ENCODE results near the gene TMEM221.
"Not testable (repeated sequence)": the region's sequence is repeated elsewhere in the genome, so short reads cannot be mapped to it uniquely, and the experiment has no call there.

Gene TMEM221

DNA sequence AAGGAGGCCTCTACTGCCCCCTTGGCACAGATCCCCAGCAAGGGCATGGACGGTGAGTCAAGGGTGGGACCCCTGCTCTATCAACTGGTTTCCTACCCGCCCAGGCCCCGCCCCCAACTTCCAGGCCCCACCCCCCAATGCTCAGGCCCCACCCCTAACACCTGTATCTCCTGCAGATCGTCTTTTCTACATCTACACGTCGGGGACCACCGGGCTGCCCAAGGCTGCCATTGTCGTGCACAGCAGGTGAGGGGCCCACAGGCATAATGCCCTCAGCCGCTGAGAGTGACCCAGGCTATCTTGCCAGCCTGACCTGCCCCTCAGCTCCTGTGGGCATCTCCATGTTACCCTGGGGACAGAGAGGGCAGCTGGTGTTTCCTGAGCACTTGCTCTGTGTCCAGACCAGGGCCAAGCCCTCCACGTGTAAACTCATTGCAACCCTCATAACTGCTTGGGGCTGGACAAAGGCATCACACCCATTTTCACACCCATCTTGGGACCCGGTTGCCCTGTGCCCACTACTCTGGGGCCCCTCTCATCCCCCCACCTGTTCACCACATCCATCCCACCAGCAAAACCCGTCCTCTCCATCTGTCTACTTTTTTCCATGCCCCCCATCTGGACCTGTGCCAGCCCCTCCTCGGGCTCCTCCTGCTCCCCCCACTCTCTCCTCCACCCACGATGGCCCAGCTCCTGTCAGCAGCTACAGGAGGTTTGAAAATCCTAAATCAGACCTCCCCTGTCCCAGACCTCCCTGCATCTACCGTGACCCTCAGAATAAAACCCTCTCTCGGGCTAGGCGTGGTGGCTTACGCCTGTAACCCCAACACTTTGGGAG, 39.0 kb upstream of the TMEM221 start:
- no peak overlapping the region for H3K27ac ChIP-seq (ENCODE audit: low read depth, low read length)
- no peaks in the 10 kb centered on the region for H3K27me3 ChIP-seq (ENCODE audit: control insufficient read depth in 1 of 2, insufficient read depth in 2 of 2, low read length in 2 of 2)
- no peak overlapping the region for H3K4me3 ChIP-seq (ENCODE audit: low read depth in 1 of 2, low read length in 2 of 2)
- H3K36me3 ChIP-seq (ENCODE audit: control insufficient read depth in 1 of 2, insufficient read depth in 2 of 2, low read length in 2 of 2) = no peaks in the 10 kb centered on the region
- H3K9me3 ChIP-seq (ENCODE audit: control insufficient read depth in 1 of 2, low read length in 2 of 2) = no peaks in the 10 kb centered on the region
- H3K9ac ChIP-seq (ENCODE audit: low read depth in 1 of 2, low read length in 2 of 2) = no peak overlapping the region
- H3K4me1 ChIP-seq (ENCODE audit: control insufficient read depth in 1 of 2, insufficient read depth in 2 of 2, low read length in 2 of 2) = peaks cover 8 to 21% of the 10 kb centered on the region in 2 donors

DNA sequence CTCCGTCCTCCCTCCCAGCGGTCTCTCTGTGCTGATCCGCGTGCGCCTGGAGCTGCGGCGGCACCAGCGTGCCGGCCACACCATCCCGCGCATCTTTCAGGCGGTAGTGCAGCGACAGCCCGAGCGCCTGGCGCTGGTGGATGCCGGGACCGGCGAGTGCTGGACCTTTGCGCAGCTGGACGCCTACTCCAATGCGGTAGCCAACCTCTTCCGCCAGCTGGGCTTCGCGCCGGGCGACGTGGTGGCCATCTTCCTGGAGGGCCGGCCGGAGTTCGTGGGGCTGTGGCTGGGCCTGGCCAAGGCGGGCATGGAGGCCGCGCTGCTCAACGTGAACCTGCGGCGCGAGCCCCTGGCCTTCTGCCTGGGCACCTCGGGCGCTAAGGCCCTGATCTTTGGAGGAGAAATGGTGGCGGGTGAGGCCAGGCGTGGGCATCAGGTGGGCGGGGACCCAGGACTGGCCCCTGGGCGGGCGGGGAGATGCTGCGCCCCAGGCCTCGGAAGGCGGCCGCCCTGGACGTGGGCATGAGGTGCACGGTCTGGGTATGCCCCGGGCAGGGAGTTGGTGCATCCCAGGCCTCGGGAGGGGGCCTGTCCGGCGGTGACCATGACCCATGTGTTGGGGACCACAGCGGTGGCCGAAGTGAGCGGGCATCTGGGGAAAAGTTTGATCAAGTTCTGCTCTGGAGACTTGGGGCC, 38.2 kb upstream of the TMEM221 start:
- no peaks in the 10 kb centered on the region for H3K27me3 ChIP-seq (ENCODE audit: control insufficient read depth in 1 of 2, insufficient read depth in 2 of 2, low read length in 2 of 2)
- H3K27ac ChIP-seq (ENCODE audit: low read depth, low read length) = no peak overlapping the region

DNA sequence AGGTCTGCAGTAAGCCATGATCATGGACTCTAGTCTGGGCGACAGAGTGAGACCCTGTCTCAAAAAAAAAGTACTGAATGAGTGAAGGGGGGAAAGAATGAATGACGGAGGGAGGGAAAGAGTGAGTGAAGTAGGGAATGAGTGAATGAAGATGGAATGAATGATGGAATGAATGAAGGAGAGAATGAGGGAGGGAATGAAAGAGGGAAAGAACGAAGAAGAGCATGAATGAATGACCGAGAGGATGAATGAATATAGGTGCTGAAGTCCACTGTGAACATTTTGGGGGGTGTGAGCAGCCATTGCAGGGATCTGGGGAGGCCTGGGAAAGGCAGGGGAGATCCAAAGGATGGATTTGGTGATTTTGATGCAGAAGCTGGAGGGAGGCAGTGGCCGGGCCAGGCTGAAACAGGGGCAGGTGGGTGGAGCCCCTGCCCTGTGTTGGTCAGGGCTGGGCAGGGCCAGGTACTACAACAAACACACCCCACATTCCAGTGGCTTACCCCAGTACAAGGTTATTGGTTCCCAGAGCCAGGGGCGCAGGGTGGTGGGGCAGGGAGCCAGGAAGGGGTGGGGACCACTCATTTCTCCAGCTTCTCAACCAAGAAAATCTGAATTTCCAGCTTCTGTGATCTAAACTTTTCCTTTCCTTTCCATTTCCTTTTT, 36.2 kb upstream of the TMEM221 start:
- H3K27ac ChIP-seq (ENCODE audit: low read depth, low read length) = no peak overlapping the region
- no peaks in the 10 kb centered on the region for H3K36me3 ChIP-seq (ENCODE audit: control insufficient read depth in 1 of 2, insufficient read depth in 2 of 2, low read length in 2 of 2)

More for the DNA sequence above, 38.2 kb upstream of the TMEM221 start:
- no peaks in the 10 kb centered on the region for H3K9me3 ChIP-seq (ENCODE audit: control insufficient read depth in 1 of 2, low read length in 2 of 2)
- no peaks in the 10 kb centered on the region for H3K36me3 ChIP-seq (ENCODE audit: control insufficient read depth in 1 of 2, insufficient read depth in 2 of 2, low read length in 2 of 2)
- no peak overlapping the region for H3K9ac ChIP-seq (ENCODE audit: low read depth in 1 of 2, low read length in 2 of 2)
- no peak overlapping the region for H3K4me3 ChIP-seq (ENCODE audit: low read depth in 1 of 2, low read length in 2 of 2)
- peaks cover 8 to 21% of the 10 kb centered on the region in 2 donors for H3K4me1 ChIP-seq (ENCODE audit: control insufficient read depth in 1 of 2, insufficient read depth in 2 of 2, low read length in 2 of 2)

DNA sequence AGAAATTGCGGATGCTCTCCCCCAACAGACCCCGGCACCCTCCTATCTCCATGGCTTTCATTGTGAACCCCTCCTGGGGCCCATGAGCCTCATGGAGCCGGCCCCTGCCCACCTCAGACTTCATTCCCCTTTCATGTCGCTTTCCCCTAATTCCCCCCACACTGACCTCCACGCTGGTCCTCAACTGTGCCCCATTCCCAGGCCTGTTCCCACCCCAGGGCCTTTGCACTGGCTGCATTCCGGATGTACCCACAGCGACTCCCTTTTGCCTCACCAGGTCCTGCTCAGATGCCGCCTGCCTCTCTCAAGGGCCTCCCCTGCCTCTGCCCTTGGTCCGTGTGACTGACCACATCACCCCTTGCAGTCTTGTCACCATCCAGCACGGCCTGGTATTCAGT, 35.1 kb upstream of the TMEM221 start:
- Histone ChIP-seq H3K9me3 (ENCODE audit: control insufficient read depth in 1 of 2, low read length in 2 of 2) (no peaks in the 10 kb centered on the region), H3K27me3 (ENCODE audit: control insufficient read depth in 1 of 2, insufficient read depth in 2 of 2, low read length in 2 of 2) (no peaks in the 10 kb centered on the region), H3K4me1 (ENCODE audit: control insufficient read depth in 1 of 2, insufficient read depth in 2 of 2, low read length in 2 of 2) (peaks cover 6 to 12% of the 10 kb centered on the region in 2 donors), H3K9ac (ENCODE audit: low read depth in 1 of 2, low read length in 2 of 2) (no peak overlapping the region), H3K27ac (ENCODE audit: low read depth, low read length) (no peak overlapping the region), H3K4me3 (ENCODE audit: low read depth in 1 of 2, low read length in 2 of 2) (no peak overlapping the region), H3K36me3 (ENCODE audit: control insufficient read depth in 1 of 2, insufficient read depth in 2 of 2, low read length in 2 of 2) (no peaks in the 10 kb centered on the region)

More for the DNA sequence above, 36.2 kb upstream of the TMEM221 start:
- no peak overlapping the region for H3K4me3 ChIP-seq (ENCODE audit: low read depth in 1 of 2, low read length in 2 of 2)
- H3K9ac ChIP-seq (ENCODE audit: low read depth in 1 of 2, low read length in 2 of 2) = no peak overlapping the region
- peaks cover 8 to 20% of the 10 kb centered on the region in 2 donors for H3K4me1 ChIP-seq (ENCODE audit: control insufficient read depth in 1 of 2, insufficient read depth in 2 of 2, low read length in 2 of 2)
- no peaks in the 10 kb centered on the region for H3K9me3 ChIP-seq (ENCODE audit: control insufficient read depth in 1 of 2, low read length in 2 of 2)
- H3K27me3 ChIP-seq (ENCODE audit: control insufficient read depth in 1 of 2, insufficient read depth in 2 of 2, low read length in 2 of 2) = no peaks in the 10 kb centered on the region

DNA sequence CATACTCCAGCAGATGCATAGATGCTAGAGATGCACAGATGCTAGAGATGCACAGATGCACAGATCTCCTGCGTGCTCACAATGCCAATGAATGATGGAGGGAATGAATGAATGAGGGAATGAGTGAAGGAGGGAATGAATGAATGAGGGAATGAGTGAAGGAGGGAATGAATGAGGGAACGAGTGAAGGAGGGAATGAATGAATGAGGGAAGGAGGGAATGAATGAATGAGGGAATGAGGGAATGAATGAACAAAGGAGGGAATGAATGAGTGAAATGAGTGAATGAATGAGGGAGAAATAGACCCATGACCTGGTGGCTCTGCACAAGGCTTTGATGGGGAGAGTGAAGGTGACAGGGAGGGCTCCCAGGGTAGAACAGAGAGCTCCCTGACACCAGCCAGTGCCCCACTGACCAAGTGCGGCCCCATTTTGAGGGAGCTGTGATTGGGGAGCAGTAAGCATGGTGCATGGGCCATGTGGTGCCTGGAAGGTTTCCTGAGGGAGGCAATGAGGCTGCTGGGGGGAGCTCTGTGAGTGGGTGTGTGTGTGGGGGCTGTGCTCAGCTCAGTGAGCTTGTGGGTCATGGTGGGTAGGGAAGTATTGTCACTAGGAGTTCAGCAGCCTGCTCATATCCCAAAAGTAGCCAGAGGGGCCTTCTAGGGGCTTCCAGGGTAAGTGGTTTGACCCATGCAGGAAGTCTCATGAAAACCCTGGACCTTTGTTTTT, 34.6 kb upstream of the TMEM221 start:
- Histone ChIP-seq H3K4me1 (ENCODE audit: control insufficient read depth in 1 of 2, insufficient read depth in 2 of 2, low read length in 2 of 2) (peaks cover under 1 to 6% of the 10 kb centered on the region in 2 donors), H3K36me3 (ENCODE audit: control insufficient read depth in 1 of 2, insufficient read depth in 2 of 2, low read length in 2 of 2) (no peaks in the 10 kb centered on the region), H3K9me3 (ENCODE audit: control insufficient read depth in 1 of 2, low read length in 2 of 2) (no peaks in the 10 kb centered on the region), H3K4me3 (ENCODE audit: low read depth in 1 of 2, low read length in 2 of 2) (no peak overlapping the region), H3K27ac (ENCODE audit: low read depth, low read length) (no peak overlapping the region), H3K9ac (ENCODE audit: low read depth in 1 of 2, low read length in 2 of 2) (no peak overlapping the region), H3K27me3 (ENCODE audit: control insufficient read depth in 1 of 2, insufficient read depth in 2 of 2, low read length in 2 of 2) (no peaks in the 10 kb centered on the region)

DNA sequence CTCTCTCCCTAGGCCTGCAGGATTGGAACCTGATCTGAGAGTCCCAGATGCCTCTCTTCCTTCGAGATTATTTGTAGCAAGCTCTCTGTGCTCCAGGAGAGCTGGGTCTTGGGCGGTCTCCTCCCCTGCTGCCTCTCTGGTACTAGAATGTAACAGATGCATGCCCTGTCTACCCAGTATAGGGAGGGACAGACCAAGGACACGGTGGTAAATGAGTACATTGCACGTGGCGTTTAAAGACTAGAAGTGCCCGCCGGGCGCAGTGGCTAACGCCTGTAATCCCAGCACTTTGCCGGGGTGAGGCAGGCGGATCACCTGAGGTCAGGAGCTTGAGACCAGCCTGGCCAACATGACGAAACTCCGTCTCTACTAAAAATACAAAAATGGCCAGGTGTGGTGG, 33.5 kb upstream of the TMEM221 start:
- Histone ChIP-seq H3K36me3 (ENCODE audit: control insufficient read depth in 1 of 2, insufficient read depth in 2 of 2, low read length in 2 of 2) (no peaks in the 10 kb centered on the region), H3K27ac (ENCODE audit: low read depth, low read length) (no peak overlapping the region), H3K9me3 (ENCODE audit: control insufficient read depth in 1 of 2, low read length in 2 of 2) (no peaks in the 10 kb centered on the region), H3K4me1 (ENCODE audit: control insufficient read depth in 1 of 2, insufficient read depth in 2 of 2, low read length in 2 of 2) (no peaks in the 10 kb centered on the region), H3K4me3 (ENCODE audit: low read depth in 1 of 2, low read length in 2 of 2) (no peak overlapping the region), H3K9ac (ENCODE audit: low read depth in 1 of 2, low read length in 2 of 2) (no peak overlapping the region), H3K27me3 (ENCODE audit: control insufficient read depth in 1 of 2, insufficient read depth in 2 of 2, low read length in 2 of 2) (no peaks in the 10 kb centered on the region)

DNA sequence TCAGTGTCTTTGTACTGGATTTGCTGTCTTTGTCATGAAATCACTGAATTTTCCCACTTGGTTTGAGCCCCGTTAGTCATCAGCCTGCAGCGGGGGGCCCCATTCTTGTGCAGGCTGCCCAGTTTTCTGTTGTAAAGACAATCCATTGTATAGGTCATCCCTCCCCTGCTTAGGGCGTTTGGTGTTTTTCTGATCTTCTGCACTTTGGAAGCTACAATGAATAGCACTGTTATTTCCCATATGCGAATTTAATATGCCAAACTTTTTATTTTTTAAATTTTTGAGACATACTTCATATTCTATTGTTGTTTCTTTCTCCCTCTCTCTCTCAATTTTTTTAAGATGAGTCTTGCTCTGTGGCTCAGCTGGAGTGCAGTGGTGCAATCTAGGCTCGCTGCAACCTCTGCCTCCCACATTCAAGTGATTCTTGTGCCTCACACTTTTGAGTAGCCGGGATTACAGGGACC, 30.9 kb upstream of the TMEM221 start:
- Histone ChIP-seq H3K4me1 (ENCODE audit: control insufficient read depth in 1 of 2, insufficient read depth in 2 of 2, low read length in 2 of 2) (no peaks in the 10 kb centered on the region), H3K36me3 (ENCODE audit: control insufficient read depth in 1 of 2, insufficient read depth in 2 of 2, low read length in 2 of 2) (no peaks in the 10 kb centered on the region), H3K27ac (ENCODE audit: low read depth, low read length) (no peak overlapping the region), H3K27me3 (ENCODE audit: control insufficient read depth in 1 of 2, insufficient read depth in 2 of 2, low read length in 2 of 2) (no peaks in the 10 kb centered on the region), H3K9ac (ENCODE audit: low read depth in 1 of 2, low read length in 2 of 2) (no peak overlapping the region), H3K9me3 (ENCODE audit: control insufficient read depth in 1 of 2, low read length in 2 of 2) (no peaks in the 10 kb centered on the region), H3K4me3 (ENCODE audit: low read depth in 1 of 2, low read length in 2 of 2) (no peak overlapping the region)

DNA sequence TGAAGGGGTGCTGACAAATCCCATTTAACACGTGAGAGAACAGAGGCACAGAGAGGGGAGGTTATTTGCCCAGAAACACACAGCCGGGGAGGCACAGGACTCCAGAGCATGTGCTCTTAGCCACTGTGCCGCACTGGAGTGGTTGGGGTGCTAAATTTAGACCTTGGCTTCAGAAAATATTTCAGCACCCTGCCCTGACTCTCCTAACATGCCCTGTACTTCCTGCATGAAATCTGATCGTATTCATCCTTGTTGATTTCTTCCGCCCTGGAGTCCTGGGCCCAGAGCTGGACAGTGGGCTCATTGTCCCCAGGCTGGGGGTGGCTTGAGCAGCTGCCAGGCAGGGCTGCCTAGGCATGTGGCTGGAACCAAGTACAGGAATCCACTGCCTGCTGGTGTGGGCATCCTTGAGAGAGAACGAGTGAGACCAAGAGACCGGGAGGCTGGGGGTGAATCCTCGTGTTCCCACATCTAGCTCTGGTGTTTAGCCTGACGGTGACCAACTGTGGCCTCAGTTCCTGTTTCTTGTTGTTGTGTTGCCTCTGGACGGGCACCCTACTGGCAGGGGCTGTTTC, 27.2 kb upstream of the TMEM221 start:
- Histone ChIP-seq H3K9ac (ENCODE audit: low read depth in 1 of 2, low read length in 2 of 2) (no peak overlapping the region), H3K36me3 (ENCODE audit: control insufficient read depth in 1 of 2, insufficient read depth in 2 of 2, low read length in 2 of 2) (no peaks in the 10 kb centered on the region), H3K9me3 (ENCODE audit: control insufficient read depth in 1 of 2, low read length in 2 of 2) (no peaks in the 10 kb centered on the region), H3K4me1 (ENCODE audit: control insufficient read depth in 1 of 2, insufficient read depth in 2 of 2, low read length in 2 of 2) (peaks cover 6 to 7% of the 10 kb centered on the region in 2 donors), H3K27ac (ENCODE audit: low read depth, low read length) (no peak overlapping the region), H3K4me3 (ENCODE audit: low read depth in 1 of 2, low read length in 2 of 2) (no peak overlapping the region), H3K27me3 (ENCODE audit: control insufficient read depth in 1 of 2, insufficient read depth in 2 of 2, low read length in 2 of 2) (no peaks in the 10 kb centered on the region)

DNA sequence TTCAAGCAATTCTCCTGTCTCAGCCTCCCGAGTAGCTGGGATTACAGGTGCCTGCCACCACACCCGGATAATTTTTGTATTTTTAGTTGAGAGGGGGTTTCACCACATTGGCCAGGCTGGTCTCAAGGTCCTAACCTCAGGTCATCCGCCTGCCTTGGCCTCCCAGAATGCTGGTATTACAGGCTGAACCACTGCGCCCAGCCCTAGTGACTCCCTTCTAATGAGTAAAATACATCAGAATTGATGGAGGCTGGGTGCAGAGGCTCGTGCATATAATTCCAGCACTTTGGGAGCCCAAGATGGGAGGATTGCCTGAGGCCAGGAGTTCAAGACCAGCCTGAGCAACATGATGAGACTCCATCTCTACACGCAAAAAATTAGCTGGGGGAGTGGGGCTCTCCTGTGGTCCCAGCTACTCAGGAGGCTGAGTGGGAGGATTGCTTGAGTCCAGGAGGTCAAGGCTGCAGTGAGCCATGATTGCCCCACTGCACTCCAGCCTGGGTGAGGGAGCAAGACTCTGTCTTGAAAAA, 26.6 kb upstream of the TMEM221 start:
- H3K9me3 ChIP-seq (ENCODE audit: control insufficient read depth in 1 of 2, low read length in 2 of 2); H3K4me1 ChIP-seq (ENCODE audit: control insufficient read depth in 1 of 2, insufficient read depth in 2 of 2, low read length in 2 of 2); H3K4me3 ChIP-seq (ENCODE audit: low read depth in 1 of 2, low read length in 2 of 2); H3K27me3 ChIP-seq (ENCODE audit: control insufficient read depth in 1 of 2, insufficient read depth in 2 of 2, low read length in 2 of 2); H3K36me3 ChIP-seq (ENCODE audit: control insufficient read depth in 1 of 2, insufficient read depth in 2 of 2, low read length in 2 of 2); H3K9ac ChIP-seq (ENCODE audit: low read depth in 1 of 2, low read length in 2 of 2); H3K27ac ChIP-seq (ENCODE audit: low read depth, low read length): not testable (repeated sequence)

All from duodenal mucosa (tissue), 2 donors.